NB4 (cell line): Measurements from ENCODE around the gene EMX2.

ENCODE experiments used
- DNase-seq: peaks from one replicate; pipeline ENCODE4 v3.0.0; 2010; ENCODE audit warnings: low read depth
- H3K4me3 ChIP-seq: one replicate; pipeline ENCODE4 v1.5.1; 2011; ENCODE audit warnings: mild to moderate bottlenecking, low read depth, low read length, moderate library complexity
- MYC ChIP-seq: IDR thresholded peaks from 2 replicates; pipeline ENCODE4 v1.6.1; 2011; ENCODE audit warnings: low read depth, low read length
- POLR2A ChIP-seq: IDR thresholded peaks from 2 replicates; pipeline ENCODE4 v1.6.1; 2011; ENCODE audit warnings: mild to moderate bottlenecking; ENCODE audit not compliant: insufficient read length; ENCODE audit errors: extremely low read depth
- TF ChIP-seq, protein P1 (sequence below): IDR thresholded peaks from one replicate; pipeline ENCODE4 v1.5.1; 2012; ENCODE audit warnings: low read depth, low read length
- TF ChIP-seq, protein P2 (sequence below): IDR thresholded peaks from 2 replicates; pipeline ENCODE4 v1.6.1; 2011; ENCODE audit warnings: low read depth, low read length

Gene EMX2

DNA sequence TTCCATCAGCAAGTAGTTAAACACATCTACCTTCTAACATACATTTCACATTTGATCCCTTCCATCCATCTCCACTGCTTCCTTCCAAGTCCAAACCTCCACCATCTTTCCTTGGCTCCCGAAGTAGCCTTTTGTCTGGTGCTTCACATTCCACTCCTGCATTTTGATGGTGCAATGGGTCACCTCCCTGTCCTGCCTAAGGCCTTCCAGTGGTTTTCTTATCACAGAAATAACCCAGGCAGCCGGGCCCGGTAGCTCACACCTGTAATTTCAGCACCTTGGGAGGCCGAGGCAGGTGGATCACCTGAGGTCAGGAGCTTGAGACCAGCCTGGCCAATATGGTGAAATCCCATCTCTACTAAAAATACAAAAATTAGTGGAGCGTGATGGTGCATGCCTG is 44.5 kb downstream of the EMX2 start:
- DNase-seq, result no peak
- TF ChIP-seq MYC (no peak), POLR2A (no peak)
- TF ChIP-seq, protein P1, sequence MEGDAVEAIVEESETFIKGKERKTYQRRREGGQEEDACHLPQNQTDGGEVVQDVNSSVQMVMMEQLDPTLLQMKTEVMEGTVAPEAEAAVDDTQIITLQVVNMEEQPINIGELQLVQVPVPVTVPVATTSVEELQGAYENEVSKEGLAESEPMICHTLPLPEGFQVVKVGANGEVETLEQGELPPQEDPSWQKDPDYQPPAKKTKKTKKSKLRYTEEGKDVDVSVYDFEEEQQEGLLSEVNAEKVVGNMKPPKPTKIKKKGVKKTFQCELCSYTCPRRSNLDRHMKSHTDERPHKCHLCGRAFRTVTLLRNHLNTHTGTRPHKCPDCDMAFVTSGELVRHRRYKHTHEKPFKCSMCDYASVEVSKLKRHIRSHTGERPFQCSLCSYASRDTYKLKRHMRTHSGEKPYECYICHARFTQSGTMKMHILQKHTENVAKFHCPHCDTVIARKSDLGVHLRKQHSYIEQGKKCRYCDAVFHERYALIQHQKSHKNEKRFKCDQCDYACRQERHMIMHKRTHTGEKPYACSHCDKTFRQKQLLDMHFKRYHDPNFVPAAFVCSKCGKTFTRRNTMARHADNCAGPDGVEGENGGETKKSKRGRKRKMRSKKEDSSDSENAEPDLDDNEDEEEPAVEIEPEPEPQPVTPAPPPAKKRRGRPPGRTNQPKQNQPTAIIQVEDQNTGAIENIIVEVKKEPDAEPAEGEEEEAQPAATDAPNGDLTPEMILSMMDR, result no peak
- TF ChIP-seq, protein P2, sequence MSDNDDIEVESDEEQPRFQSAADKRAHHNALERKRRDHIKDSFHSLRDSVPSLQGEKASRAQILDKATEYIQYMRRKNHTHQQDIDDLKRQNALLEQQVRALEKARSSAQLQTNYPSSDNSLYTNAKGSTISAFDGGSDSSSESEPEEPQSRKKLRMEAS, result no peak

DNA sequence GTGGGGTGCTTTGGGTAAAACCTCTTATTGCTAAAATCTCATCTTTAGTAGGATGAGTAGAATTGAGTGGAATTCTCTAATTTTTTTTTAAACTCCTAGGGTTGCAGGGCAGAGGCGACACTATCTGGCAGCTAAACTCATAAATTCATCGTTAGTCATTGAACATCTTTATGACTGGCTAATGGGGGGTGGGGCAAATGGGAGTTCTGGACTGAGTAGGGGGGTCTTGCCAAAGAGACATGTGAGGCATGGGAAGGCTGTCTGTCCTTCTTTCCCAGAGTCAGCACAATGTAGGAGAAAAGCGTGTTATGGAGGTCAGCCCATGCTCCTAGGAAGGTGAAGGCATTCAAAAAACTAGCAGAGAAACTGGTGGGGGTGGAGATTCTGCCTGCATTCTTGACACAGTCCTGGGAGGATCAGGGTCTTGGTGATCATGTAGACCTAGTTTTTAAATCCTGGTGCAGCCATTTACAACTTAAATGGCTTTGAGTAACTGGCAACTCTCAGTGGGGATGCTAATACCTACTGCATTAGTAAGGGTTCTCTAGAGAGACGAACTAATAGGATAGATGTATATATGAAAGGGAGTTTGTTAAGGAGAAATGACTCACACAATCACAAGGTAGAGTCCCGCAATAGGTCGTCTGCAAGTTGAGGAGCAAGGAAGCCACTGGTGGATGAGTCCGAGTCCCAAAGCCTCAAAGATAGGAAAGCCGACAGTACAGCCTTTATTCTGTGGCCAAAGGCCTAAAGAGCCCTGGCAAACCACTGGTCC is 47.7 kb downstream of the EMX2 start:
- TF ChIP-seq POLR2A, result no peak
- no peak for DNase-seq
- H3K4me3 ChIP-seq, result no peak overlapping the region

More for the DNA sequence above, 44.5 kb downstream of the EMX2 start:
- H3K4me3 ChIP-seq, result no peak overlapping the region

GRCh38 chr10:117591043-117591442 is 48.5 kb downstream of the EMX2 start:
- DNase-seq, result no peak
- H3K4me3 ChIP-seq, result no peak overlapping the region
- no peak for TF ChIP-seq MYC
- no peak for TF ChIP-seq POLR2A
- TF ChIP-seq, protein P1, result no peak
- TF ChIP-seq, protein P2, result no peak

GRCh38 chr10:117594722-117595121 is 52.2 kb downstream of the EMX2 start:
- H3K4me3 ChIP-seq, result no peak overlapping the region
- TF ChIP-seq MYC (no peak), POLR2A (no peak)
- TF ChIP-seq, protein P2, result no peak
- TF ChIP-seq, protein P1, result no peak
- no peak for DNase-seq

DNA sequence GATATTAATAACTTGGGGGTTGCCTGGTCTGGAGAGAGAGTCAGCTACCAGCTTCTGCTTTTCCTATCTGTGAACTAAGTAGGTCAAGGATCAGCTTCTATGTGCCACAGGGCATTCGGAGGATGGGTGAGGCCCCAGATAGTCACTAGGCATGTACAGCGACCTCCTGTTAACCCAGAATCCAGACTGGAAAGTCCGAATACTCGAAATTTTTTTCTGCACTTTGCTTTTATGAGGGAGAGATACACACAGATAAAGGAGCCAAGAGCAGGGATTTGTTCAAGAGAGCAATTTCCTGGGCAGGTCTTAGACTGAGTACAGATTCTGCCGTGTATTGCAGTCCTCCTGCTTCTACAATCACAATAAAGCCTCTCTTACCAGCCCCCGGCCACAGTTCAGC is 54.2 kb downstream of the EMX2 start:
- DNase-seq, result no peak
- no peak overlapping the region for H3K4me3 ChIP-seq
- TF ChIP-seq, protein P1, result no peak
- TF ChIP-seq POLR2A (no peak), MYC (no peak)
- TF ChIP-seq, protein P2, result no peak

GRCh38 chr10:117597216-117597615 is 54.7 kb downstream of the EMX2 start:
- no peak for DNase-seq
- TF ChIP-seq, protein P2, result no peak
- TF ChIP-seq MYC (no peak), POLR2A (no peak)
- TF ChIP-seq, protein P1, result no peak
- H3K4me3 ChIP-seq, result no peak overlapping the region
